CD4-positive, alpha-beta T cell (primary cell): ENCODE results near the gene SMKR1. TPM values are rescaled to one million over a fixed set of nuclear protein-coding genes. Genes with fewer than 3 reads are reported as not detected.

Experiments used
- ATAC-seq: fragments of 200-7000 bp; cut with Tn5 transposase; one replicate; pipeline ENCODE4 v1.10.0; 2022; ENCODE audit warnings: mild to moderate bottlenecking; ENCODE audit not compliant: poor library complexity
- CTCF ChIA-PET: fragments of 350-600 bp; sonication (Branson Sonifier 250); formaldehyde crosslinking; loops from one replicate; lab custom pipeline; 2021; ENCODE audit warnings: antibody characterized with exemption, inconsistent platforms; lab: Charles Lee
- POLR2A ChIA-PET: fragments of 350-600 bp; sonication (Branson Sonifier 250); formaldehyde crosslinking; loops from one replicate; lab custom pipeline; 2021; ENCODE audit warnings: antibody characterized with exemption, inconsistent platforms; lab: Charles Lee
- DNase-seq, 14 experiments: peaks; one replicate each; pipeline ENCODE4 v3.0.0-alpha.2; 2013 to 2020; ENCODE audit warnings: mixed read lengths in 2 of 14
- H3K27ac ChIP-seq, 2 donors: one replicate each; pipeline versions ENCODE4 v1.5.1 to v1.7.0; 2013; ENCODE audit warnings: low read length in 2 of 2, low read depth in 1 of 2, mild to moderate bottlenecking in 1 of 2
- H3K27me3 ChIP-seq, 2 experiments: 1 replicate in 1 of 2; 2 replicates in 1 of 2; pipeline versions ENCODE4 v1.6.1 to v1.7.0; 2013; ENCODE audit warnings: low read length in 2 of 2, control low read depth in 1 of 2, mild to moderate bottlenecking in 1 of 2, moderate library complexity in 1 of 2; ENCODE audit not compliant: insufficient read depth in 2 of 2, control insufficient read depth in 1 of 2
- H3K36me3 ChIP-seq: one replicate; pipeline ENCODE4 v1.6.1; 2013; ENCODE audit warnings: low read length, control low read depth; ENCODE audit not compliant: insufficient read depth
- H3K4me1 ChIP-seq: one replicate; pipeline ENCODE4 v1.6.1; 2013; ENCODE audit warnings: low read length, control low read depth; ENCODE audit not compliant: insufficient read depth
- H3K4me3 ChIP-seq: one replicate; pipeline ENCODE4 v1.5.1; 2013; ENCODE audit warnings: mild to moderate bottlenecking, low read length, moderate library complexity
- H3K9me3 ChIP-seq, 2 experiments: 1 replicate in 1 of 2; 2 replicates in 1 of 2; pipeline versions ENCODE4 v1.6.1 to v1.7.0; 2013; ENCODE audit warnings: low read length in 2 of 2, mild to moderate bottlenecking in 2 of 2, control low read depth in 1 of 2, moderate library complexity in 1 of 2; ENCODE audit not compliant: control insufficient read depth in 1 of 2, insufficient read depth in 1 of 2
- H3K27ac Mint-ChIP-seq: one replicate; pipeline ENCODE4 v1.8.0; 2020; ENCODE audit warnings: mixed read lengths
- H3K27me3 Mint-ChIP-seq: one replicate; pipeline ENCODE4 v1.8.0; 2021; ENCODE audit warnings: mixed read lengths
- H3K36me3 Mint-ChIP-seq: one replicate; pipeline ENCODE4 v1.8.0; 2021; ENCODE audit warnings: low read depth, mixed read lengths
- H3K4me1 Mint-ChIP-seq: one replicate; pipeline ENCODE4 v1.8.0; 2021; ENCODE audit warnings: low read depth, mixed read lengths
- H3K4me3 Mint-ChIP-seq: one replicate; pipeline ENCODE4 v1.8.0; 2020; ENCODE audit warnings: mild to moderate bottlenecking, mixed read lengths
- H3K9me3 Mint-ChIP-seq: one replicate; pipeline ENCODE4 v1.8.0; 2020; ENCODE audit warnings: mixed read lengths
- intact Hi-C, 2 experiments: fragments of 100-400 bp; cut with DNase I in 1 of 2; cut with micrococcal nuclease in 1 of 2; formaldehyde crosslinking; loops; one replicate each; pipeline versions ENCODE4 v1.15.1 to v1.9.0; 2023 to 2025; cut with DNase I, micrococcal nuclease
- total RNA-seq, 174 experiments: library from RNA in 2 of 174; stranded (reverse) in 2 of 174; gene quantifications; one replicate each; pipeline ENCODE4 v1.2.3 and lab custom pipeline; 2021 to 2026
- TF ChIP-seq, protein P1 (sequence below): fragments of 200-600 bp; IDR thresholded peaks from one replicate; pipeline ENCODE4 v1.8.0; 2022; ENCODE audit warnings: antibody characterized with exemption, mild to moderate bottlenecking

Gene SMKR1
- total RNA-seq, 2 experiments from 2014 or later, result 0.22 to 0.49 TPM

DNA sequence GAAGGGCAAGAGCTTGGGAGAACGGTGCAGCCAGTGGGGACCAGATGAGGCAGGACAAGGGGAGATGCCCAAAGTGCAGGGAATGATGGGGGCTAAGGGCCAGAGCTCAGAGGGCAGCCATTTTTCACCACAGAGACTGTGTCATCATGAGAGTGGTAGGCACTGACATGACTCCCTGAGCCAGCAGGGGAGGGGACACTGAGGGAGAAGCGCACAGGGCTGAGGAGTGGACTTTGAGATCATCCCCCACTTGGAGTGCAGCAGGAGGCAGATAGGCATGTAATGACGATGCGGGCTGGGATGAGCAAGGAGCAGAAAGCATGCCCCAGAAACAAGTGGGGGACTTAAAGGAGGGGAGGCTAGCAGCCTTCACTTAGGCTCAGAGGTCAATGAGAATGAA is 5.2 kb upstream of the SMKR1 start:
- DNase-seq (no peak), ATAC-seq (no peak)
- ChIA-PET CTCF (no interaction called here), POLR2A (no interaction called here)
- Mint-ChIP-seq H3K27me3 (no peaks in the 10 kb centered on the region), H3K27ac (no peak overlapping the region), H3K4me1 (peaks cover 8% of the 10 kb centered on the region), H3K4me3 (no peak overlapping the region), H3K9me3 (no peaks in the 10 kb centered on the region), H3K36me3 (no peaks in the 10 kb centered on the region)
- no peaks in the 10 kb centered on the region for H3K36me3 ChIP-seq
- no peaks in the 10 kb centered on the region for H3K27me3 ChIP-seq
- no peak overlapping the region for H3K27ac ChIP-seq
- H3K4me3 ChIP-seq, result no peak overlapping the region
- H3K9me3 ChIP-seq, result no peaks in the 10 kb centered on the region
- peaks cover 10% of the 10 kb centered on the region for H3K4me1 ChIP-seq
- intact Hi-C loops, result no loop called here
- TF ChIP-seq, protein P1, sequence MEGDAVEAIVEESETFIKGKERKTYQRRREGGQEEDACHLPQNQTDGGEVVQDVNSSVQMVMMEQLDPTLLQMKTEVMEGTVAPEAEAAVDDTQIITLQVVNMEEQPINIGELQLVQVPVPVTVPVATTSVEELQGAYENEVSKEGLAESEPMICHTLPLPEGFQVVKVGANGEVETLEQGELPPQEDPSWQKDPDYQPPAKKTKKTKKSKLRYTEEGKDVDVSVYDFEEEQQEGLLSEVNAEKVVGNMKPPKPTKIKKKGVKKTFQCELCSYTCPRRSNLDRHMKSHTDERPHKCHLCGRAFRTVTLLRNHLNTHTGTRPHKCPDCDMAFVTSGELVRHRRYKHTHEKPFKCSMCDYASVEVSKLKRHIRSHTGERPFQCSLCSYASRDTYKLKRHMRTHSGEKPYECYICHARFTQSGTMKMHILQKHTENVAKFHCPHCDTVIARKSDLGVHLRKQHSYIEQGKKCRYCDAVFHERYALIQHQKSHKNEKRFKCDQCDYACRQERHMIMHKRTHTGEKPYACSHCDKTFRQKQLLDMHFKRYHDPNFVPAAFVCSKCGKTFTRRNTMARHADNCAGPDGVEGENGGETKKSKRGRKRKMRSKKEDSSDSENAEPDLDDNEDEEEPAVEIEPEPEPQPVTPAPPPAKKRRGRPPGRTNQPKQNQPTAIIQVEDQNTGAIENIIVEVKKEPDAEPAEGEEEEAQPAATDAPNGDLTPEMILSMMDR, result no peak

DNA sequence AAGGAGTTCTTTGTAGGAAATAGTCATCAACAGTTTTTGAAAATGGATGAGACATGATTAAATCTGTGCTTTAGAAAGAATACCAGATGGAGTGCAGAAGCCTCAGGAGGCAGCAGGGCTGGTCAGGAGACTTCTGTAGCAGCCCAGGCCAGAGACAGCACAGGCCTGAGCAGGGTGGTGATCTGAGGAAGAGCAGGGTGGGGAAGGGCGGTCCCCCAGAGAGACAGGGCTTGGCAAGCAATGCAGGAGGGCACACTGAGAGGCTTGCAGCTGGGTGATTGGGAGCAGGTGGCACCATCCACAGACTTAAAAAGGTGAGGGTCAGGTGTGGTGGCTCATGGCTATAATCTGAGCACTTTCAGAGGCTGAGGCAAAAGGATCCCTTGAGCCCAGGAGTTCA is 4.3 kb upstream of the SMKR1 start:
- Mint-ChIP-seq H3K4me3 (peak overlapping the region; percentile 8), H3K36me3 (no peaks in the 10 kb centered on the region), H3K4me1 (peaks cover 9% of the 10 kb centered on the region), H3K9me3 (no peaks in the 10 kb centered on the region), H3K27ac (no peak overlapping the region), H3K27me3 (no peaks in the 10 kb centered on the region)
- DNase-seq (no peak), ATAC-seq (no peak)
- no peaks in the 10 kb centered on the region for H3K27me3 ChIP-seq
- no peak overlapping the region for H3K4me3 ChIP-seq
- H3K27ac ChIP-seq, result no peak overlapping the region
- peaks cover 16% of the 10 kb centered on the region for H3K4me1 ChIP-seq
- intact Hi-C loops, result no loop called here
- TF ChIP-seq, protein P1, result no peak
- ChIA-PET CTCF (no interaction called here), POLR2A (no interaction called here)
- no peaks in the 10 kb centered on the region for H3K9me3 ChIP-seq
- no peaks in the 10 kb centered on the region for H3K36me3 ChIP-seq

DNA sequence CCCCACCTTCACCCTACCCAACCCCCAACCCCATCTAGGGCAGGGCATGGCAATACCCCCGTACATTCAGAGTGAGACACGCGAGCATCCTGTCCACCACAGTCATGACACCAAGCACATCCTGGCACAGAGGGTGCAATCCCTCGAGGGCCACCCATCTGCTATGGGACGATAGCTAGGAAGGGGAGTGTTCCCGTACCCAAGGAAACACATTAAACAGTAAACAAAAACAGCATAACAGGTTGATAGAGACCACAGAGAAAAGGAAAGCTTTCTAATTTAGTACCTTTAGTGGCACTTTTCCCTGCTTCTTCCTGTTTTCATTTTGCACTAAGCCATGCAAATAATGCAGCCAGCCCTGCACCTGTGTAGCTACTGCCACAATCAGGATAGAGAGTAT is 2.3 kb upstream of the SMKR1 start:
- Mint-ChIP-seq H3K27ac (no peak overlapping the region), H3K4me3 (peak overlapping the region; percentile 39), H3K9me3 (no peaks in the 10 kb centered on the region), H3K36me3 (no peaks in the 10 kb centered on the region), H3K27me3 (no peaks in the 10 kb centered on the region), H3K4me1 (peaks cover 6% of the 10 kb centered on the region)
- ATAC-seq, result no peak
- no peaks in the 10 kb centered on the region for H3K9me3 ChIP-seq
- CTCF ChIA-PET, result no interaction called here
- H3K4me1 ChIP-seq, result peaks cover 19% of the 10 kb centered on the region
- H3K27ac ChIP-seq, result no peak overlapping the region
- DNase-seq, result no peak
- intact Hi-C loops, result loop anchor here (5.0 to 10.0 kb wide), 7 partner anchors 68 to 1915 kb away; partner anchors contain the start of genes AHCYL2 (in 1 of the 2), ARF5 (in 1 of the 2), GCC1 (in 1 of the 2) and STRIP2 (in 1 of the 2)
- H3K4me3 ChIP-seq, result no peak overlapping the region
- POLR2A ChIA-PET, result interaction anchor here (0.7 kb wide), 1 partner anchor 66 kb away, joined by 3 read pairs; the partner anchor contains the start of gene STRIP2
- TF ChIP-seq, protein P1, result no peak
- H3K27me3 ChIP-seq, result no peaks in the 10 kb centered on the region
- H3K36me3 ChIP-seq, result no peaks in the 10 kb centered on the region
